Fibroblast of the aortic adventitia (primary cell): ENCODE results near the gene PMEPA1. TPM values are rescaled to one million over a fixed set of nuclear protein-coding genes. Genes with fewer than 3 reads are reported as not detected.

Experiments
- DNase-seq: peaks from one replicate; pipeline ENCODE4 v3.0.0-alpha.2; 2010; ENCODE audit warnings: low read depth
- H3K4me3 ChIP-seq: 2 replicates; pipeline ENCODE4 v1.5.1; 2011; ENCODE audit warnings: low read depth, mild to moderate bottlenecking, control low read depth, low read length, moderate library complexity
- total RNA-seq: library from RNA; depleted of rRNA; stranded (reverse); fragments of >200 nt; gene quantifications from 2 replicates; pipeline ENCODE4 v1.2.3, GENCODE V29; 2012; ENCODE audit warnings: low replicate concordance
- TF ChIP-seq, protein P1 (sequence below): IDR thresholded peaks from 2 replicates; pipeline ENCODE4 v1.5.1; 2011; ENCODE audit warnings: mild to moderate bottlenecking, low read length, control low read depth, inconsistent platforms; ENCODE audit not compliant: insufficient read depth

Gene PMEPA1
- total RNA-seq, 1 donor, result 1.4 TPM

DNA sequence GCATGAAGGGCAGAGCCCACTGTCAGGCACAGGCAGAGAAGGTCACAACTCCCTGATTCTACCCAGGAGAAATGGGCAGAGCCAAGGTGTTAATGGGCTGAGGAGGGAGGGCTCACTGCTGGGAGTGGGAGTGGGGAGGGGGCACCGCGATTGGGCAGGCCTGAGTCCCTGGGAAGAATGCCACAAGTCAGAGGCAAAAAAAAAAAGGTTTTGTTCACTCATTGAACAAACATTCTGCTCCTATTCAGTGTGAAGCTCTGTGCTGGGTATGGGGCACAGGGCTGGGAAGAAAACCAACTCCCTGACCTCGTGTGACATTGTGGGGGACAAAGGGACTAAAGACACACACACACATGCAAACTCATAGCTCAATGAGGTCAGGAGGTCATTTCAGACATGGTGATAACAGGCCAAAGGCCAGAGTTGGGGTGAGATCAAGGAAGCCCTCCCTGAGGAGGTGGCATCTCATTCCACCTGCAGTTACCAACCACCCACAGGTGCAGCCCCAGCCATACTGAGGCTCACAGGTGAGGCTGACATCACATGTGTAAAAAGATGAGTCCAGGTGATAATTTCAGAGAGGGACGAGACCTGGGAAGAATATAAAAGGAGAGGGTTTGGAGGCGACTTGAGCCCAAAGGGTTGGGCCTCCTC is 3.2 kb upstream of the PMEPA1 start:
- no peak for DNase-seq
- TF ChIP-seq, protein P1, sequence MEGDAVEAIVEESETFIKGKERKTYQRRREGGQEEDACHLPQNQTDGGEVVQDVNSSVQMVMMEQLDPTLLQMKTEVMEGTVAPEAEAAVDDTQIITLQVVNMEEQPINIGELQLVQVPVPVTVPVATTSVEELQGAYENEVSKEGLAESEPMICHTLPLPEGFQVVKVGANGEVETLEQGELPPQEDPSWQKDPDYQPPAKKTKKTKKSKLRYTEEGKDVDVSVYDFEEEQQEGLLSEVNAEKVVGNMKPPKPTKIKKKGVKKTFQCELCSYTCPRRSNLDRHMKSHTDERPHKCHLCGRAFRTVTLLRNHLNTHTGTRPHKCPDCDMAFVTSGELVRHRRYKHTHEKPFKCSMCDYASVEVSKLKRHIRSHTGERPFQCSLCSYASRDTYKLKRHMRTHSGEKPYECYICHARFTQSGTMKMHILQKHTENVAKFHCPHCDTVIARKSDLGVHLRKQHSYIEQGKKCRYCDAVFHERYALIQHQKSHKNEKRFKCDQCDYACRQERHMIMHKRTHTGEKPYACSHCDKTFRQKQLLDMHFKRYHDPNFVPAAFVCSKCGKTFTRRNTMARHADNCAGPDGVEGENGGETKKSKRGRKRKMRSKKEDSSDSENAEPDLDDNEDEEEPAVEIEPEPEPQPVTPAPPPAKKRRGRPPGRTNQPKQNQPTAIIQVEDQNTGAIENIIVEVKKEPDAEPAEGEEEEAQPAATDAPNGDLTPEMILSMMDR, result no peak
- no peak overlapping the region for H3K4me3 ChIP-seq

DNA sequence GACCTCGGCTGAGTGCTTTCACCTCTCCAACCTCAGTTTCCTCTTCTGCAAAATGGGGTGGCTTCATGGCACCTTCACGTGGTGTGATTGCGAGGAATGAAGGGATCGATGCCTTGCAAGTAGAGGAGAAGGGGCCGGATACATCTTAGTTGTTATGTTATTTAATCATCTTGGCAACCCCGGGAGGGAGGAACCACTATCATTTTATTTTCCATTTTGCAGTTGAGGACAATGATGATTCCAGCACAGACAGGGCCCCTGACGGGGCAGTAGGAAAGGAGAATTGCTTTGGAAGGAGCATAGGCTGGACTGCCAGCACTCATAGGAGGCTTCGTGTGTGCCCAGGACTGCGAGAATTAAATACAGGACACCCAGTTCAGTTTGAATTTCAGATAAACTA is 2.5 kb upstream of the PMEPA1 start:
- DNase-seq, result no peak
- TF ChIP-seq, protein P1, result no peak
- no peak overlapping the region for H3K4me3 ChIP-seq

DNA sequence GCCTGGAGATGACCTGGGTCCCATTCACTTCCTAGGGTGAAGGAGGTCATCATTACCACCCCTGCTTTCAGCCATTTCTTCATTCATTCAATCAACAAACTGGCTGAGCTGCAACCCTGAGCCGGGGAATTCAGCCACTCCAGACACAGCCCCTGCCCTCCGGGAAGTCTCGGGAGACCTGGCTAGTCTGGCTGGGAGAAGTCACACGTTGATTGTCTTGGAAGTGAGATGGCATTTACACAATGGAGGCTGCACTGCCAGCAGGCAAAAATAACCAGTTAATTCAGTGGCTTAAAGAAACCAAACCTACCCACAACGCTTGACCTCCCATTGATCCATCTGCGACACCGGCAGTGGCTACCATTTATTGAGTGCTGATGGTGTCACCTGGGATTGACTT is 2.0 kb upstream of the PMEPA1 start:
- no peak overlapping the region for H3K4me3 ChIP-seq
- DNase-seq, result no peak
- TF ChIP-seq, protein P1, result no peak

DNA sequence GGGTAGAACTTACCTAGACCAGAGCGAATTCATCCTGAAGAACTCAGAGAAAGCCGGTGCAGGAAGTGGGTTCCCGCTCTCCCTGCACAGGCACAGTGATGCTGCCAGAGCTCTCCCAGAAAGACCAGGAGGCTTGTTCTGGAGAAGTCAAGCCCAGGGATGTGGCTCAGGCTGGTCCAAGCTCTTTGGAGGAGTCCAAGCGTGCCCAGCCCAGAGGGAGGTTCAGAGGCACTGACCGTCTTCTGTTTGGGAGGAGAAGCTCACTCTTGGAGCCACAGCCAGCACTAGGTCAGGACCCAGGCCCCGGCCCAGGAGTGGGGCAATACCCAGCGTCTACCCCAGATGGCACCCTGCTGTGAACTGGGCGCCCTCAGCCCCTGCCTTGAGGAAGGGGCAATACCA is 1.5 kb upstream of the PMEPA1 start:
- H3K4me3 ChIP-seq, result no peak overlapping the region
- TF ChIP-seq, protein P1, result no peak
- no peak for DNase-seq

DNA sequence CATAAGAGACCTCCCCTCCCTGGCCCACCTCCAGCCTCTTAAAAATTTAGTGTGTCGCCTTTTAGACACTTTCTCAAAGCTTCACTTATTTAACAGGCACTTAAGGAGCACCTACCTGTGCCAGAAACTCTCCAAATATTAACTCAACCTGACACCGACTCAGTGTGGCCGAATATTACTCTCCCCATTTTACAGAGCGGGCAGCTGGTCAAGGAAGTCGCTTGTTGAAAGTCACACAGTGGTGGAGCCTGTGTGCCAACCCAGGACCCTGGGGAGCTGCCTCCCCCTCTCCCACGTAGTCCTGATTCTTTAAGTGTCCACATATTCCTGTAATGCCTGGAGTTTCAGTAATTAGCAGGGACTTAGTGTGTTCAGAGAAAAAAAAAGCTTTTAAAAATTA is 1.0 kb upstream of the PMEPA1 start:
- TF ChIP-seq, protein P1, result no peak
- H3K4me3 ChIP-seq, result peak overlapping the region; percentile 79
- no peak for DNase-seq

DNA sequence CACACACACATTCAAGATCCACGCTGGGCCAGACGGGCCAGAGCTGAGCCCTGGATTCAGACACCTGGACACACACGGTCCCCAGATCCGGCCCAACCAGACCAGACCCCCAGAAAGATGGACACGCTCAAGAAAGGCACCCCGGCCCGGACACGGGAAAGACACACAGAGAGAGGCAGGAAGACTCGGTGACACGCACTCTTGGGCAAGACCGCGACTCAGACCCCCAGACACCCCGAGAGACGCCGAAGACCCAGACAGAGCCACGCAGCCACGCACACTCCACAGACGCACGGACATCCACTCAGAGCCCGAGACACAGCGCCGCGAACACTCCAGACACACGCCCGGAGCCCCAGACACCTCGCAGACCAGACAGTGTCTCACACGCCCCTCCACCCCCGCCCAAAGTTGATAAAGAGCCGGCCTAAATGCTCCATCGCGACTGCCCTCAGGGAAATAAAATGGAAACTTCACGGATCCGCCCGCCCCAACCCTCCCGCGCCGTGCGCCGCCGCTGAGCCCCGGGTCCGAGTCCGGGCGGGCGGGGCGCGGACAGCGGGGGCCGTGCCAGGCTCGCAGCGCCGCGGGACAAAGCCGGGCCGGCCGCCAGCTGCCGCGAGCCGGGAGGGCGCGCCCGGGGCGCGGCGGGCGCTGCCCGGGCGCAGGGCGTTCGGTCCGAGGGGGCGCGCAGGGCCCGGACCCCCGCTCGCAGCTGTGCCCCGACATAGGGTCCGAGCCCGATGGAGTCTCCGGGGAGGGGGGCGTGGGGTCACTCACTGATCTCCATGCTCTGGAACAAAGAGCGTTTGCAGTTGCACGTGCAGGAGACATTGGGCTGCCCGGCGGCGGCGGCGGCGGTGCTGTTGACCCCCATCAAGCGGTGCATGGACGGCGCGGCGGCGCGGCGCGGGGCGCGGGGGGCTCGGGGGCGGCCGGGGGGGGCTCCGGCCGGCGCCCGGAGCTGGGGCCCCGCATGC is 831 bp downstream of the PMEPA1 start:
- peak overlapping the region; percentile 79 for H3K4me3 ChIP-seq
- peak; percentile 22 for DNase-seq
- TF ChIP-seq, protein P1, result no peak
